Caki2 (cell line): Measurements from ENCODE around the gene MGAT5. TPM values are rescaled to one million over a fixed set of nuclear protein-coding genes. Genes with fewer than 3 reads are reported as not detected.

ENCODE experiments used
- DNase-seq: peaks from one replicate; pipeline ENCODE4 v3.0.0-alpha.2; 2015; ENCODE audit warnings: low read depth
- in situ Hi-C: cut with HindIII; loops from 2 replicates; pipeline ENCODE4 v1.10.0; 2016; ENCODE audit warnings: low sequenced_read_pairs, low pct_unique_long_range_greater_than_20kb, mixed read lengths
- total RNA-seq: library from RNA; depleted of rRNA; stranded (reverse); fragments of >200 nt; shearing (Covaris generic); gene quantifications from 2 replicates; pipeline ENCODE4 v1.2.3, GENCODE V29; 2014; ENCODE audit warnings: low replicate concordance

Gene MGAT5
- total RNA-seq, 1 experiment from 2014 or later = 28.5 TPM

GRCh38 chr2:134269972-134270735 lies 16.3 kb downstream of the MGAT5 start:
- in situ Hi-C loops = no loop called here
- no peak for DNase-seq

DNA sequence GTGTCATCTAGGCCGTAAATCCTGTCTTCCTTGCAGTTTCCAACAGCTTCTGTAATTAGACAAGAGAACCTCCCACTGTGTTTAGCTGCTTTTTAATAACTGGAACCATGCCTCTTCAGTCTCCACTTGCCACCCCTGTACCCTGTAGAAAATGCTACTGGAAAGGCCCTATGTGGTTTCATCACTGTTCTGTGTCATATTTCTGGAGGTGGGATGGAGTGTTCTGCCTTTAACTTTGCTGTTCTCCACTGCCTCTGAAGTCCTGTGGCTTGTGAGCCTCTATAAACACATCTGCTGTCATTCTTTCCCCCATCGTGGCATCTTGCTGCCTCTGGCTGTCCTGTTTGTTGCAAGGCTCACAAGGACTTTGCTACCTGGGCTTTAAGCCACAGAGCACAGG lies 17.9 kb downstream of the MGAT5 start:
- in situ Hi-C loops = no loop called here

GRCh38 chr2:134272806-134273205 lies 18.9 kb downstream of the MGAT5 start:
- DNase-seq = no peak
- in situ Hi-C loops = no loop called here

More for the DNA sequence above, 17.9 kb downstream of the MGAT5 start:
- no peak for DNase-seq

GRCh38 chr2:134273256-134273983 lies 19.5 kb downstream of the MGAT5 start:
- no peak for DNase-seq
- in situ Hi-C loops = no loop called here

GRCh38 chr2:134274121-134274520 lies 20.2 kb downstream of the MGAT5 start:
- in situ Hi-C loops = no loop called here
- DNase-seq = no peak

DNA sequence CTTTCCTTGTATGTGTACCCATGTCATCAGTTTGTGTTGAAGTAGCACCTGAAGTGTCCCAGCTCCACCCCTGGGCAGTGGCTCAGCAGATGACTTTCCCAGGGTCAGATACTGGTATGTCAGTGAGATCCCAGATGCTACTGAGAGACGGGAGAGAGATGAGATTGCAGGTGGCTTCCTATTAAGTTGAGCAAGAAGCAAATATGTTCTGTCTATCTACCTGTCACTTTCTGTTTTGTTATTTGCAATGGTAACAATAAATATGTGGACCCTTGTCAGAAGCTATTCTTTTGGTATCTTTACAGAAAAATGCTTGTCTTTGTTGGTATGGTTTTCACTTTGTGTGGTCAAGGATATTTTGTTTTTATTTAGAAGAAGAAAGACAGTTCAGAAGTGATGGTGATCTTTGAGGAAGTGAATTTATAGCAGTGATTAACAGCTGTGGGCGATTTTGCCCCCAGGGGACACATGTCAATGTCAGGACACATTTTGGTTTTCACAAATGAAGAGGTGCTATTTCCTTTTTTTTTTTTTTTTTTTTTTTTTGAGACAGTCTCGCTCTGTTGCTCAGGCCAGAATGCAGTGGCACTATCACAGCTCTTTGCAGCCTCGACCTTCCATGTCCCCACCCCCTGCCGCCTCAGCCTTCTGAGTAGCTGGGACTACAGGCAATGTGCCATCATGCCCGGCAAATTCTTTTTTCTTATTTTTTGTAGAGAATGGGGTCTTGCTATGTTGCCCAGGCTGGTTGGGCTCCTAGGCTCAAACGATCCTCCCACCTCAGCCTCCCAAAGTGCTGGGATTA lies 21.4 kb downstream of the MGAT5 start:
- in situ Hi-C loops = no loop called here
- DNase-seq = no peak

DNA sequence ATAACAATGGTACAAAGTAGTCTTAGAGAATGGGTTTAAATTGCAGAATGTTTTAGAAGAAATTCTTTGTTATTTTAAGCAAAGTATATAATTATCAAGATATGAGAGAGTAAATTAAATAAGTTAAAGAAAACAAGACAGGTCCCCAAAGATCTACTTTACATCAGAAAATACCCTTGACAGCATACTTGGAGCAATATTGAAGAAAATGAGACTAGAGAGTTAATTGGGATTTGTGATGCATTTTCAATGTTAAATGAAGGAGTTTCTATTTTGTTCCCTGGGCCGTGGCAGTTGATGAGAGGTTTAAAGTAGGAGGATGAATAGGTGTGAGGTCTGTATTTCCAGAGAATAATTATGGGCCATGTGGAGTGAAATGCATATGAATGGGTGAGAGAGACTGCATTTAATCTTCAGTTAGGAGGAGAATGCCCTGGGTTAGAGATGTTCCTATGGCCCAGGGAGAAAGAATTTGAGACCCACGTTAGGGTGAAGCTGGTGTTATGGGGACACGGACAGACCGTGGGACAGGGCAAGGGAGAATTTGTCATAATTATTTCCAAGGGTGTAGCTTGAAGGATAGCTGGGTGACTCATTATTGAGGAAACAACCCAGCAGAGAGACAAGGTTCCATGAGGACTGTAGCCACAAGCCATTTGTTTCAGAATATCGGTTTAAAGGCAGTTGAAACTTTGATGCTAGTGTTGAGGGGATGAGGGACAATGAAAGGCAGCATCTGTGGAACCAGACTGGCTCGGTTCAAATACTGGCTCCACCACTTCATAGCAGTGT lies 22.7 kb downstream of the MGAT5 start:
- DNase-seq = no peak
- in situ Hi-C loops = no loop called here

- in situ Hi-C loops = no loop called here
- no peak for DNase-seq
These were observed 23.4 kb downstream of the MGAT5 start for GRCh38 chr2:134277223-134277622.

- in situ Hi-C loops = no loop called here
- no peak for DNase-seq
These were observed 24.7 kb downstream of the MGAT5 start for GRCh38 chr2:134278553-134278952.

GRCh38 chr2:134279417-134279816 lies 25.5 kb downstream of the MGAT5 start:
- in situ Hi-C loops = no loop called here
- no peak for DNase-seq

GRCh38 chr2:134280231-134280630 lies 26.4 kb downstream of the MGAT5 start:
- in situ Hi-C loops = no loop called here
- no peak for DNase-seq

DNA sequence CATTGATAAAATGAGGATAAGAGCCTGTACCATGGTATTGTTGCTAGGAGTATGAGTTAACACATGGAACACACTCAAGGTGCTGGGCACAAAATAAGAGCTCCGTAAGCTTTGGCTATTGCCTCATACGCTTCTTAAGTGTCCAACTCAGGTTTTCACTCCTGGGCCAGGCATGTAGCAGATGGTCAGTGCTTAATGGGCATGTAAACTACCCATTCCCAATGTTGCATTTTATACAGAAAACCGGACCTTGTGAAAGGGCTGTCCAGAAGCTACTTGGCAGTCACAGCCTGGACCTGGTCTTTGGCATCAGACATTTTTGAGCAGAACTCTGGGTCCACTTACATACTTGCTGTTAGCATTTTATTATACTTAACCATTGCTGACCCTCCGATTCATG lies 26.9 kb downstream of the MGAT5 start:
- in situ Hi-C loops = no loop called here
- no peak for DNase-seq

- DNase-seq = no peak
- in situ Hi-C loops = no loop called here
These were observed 28.0 kb downstream of the MGAT5 start for GRCh38 chr2:134281815-134282419.

DNA sequence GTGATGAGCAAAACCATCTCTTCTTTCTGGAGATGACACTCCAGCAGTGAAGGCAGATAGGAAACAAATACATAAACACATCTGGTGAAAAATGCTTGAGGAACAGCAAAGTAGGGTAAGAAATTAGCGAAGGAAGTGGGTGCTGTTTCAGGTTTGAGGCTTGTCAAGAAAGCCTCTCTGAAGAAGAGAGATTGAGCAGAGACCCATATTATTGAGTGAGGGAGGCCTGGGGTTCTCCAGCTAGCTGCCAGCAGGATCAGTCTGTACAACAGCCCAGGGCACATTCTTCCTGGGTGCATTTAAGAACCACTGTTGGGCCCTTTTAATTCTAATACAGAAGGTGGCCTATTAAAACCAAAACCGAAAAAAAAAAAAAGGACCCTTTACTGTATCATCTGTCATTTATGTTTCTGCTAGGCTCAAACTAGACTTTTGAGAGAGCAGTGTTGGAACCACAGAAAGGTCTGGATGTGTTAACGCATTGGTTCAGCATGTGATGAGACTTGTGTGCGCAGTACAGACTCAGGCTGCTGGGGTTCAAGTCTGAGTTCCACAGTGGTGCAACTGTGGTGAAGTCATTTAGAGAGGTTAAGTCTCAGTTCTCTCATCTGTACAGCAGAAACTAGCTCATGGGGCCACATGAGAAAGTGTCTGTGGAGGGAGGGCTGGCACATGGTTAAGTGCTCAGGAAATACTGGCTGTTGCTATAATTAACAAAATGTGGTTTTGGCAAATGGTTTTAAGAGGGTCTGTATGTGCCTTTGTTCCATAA lies 28.9 kb downstream of the MGAT5 start:
- no peak for DNase-seq
- in situ Hi-C loops = no loop called here

DNA sequence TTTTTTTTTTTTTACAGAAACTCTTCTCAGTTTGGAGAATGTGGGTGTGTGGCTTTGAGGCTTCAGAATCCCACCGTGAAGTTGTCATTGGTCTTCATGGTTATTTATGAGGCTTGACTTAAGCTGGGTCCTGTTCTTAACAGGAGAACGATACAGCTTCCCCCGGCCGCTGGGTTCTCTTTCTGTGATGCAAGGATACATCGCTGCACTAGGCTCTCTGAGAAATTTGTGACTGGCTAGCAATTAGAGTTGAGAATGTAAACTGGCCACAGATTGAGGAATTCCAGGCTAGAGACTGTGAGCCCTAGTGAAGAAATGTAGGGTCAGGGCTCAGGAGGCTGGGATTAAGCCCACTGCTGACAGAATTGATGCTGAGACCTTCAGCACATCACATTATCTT lies 29.8 kb downstream of the MGAT5 start:
- in situ Hi-C loops = no loop called here
- no peak for DNase-seq

GRCh38 chr2:134284119-134284670 lies 30.3 kb downstream of the MGAT5 start:
- in situ Hi-C loops = no loop called here

GRCh38 chr2:134287323-134287722 lies 33.5 kb downstream of the MGAT5 start:
- in situ Hi-C loops = no loop called here

More at GRCh38 chr2:134284119-134284670, 30.3 kb downstream of the MGAT5 start:
- DNase-seq = no peak

More at GRCh38 chr2:134287323-134287722, 33.5 kb downstream of the MGAT5 start:
- DNase-seq = no peak
